B cell (primary cell): Measurements from ENCODE around the gene ELFN1.

Source experiments
- CTCF ChIP-seq: fragments of 200-600 bp; IDR thresholded peaks from one replicate; pipeline ENCODE4 v1.8.0; 2022; ENCODE audit warnings: antibody characterized with exemption, mild to moderate bottlenecking
- EZH2 ChIP-seq: IDR thresholded peaks from 2 replicates; pipeline ENCODE4 v1.6.1; 2012; ENCODE audit warnings: borderline replicate concordance, low read depth, mild to moderate bottlenecking, moderate library complexity, low read length; ENCODE audit not compliant: insufficient read depth, poor library complexity, severe bottlenecking

GRCh38 chr7:1641661-1642260, 28.3 kb upstream of the ELFN1 start:
- no peak for TF ChIP-seq EZH2
- no peak for TF ChIP-seq CTCF
